PC-9 (cell line): ENCODE measurements around the gene GLB1L2.

ENCODE experiments used
- CTCF ChIP-seq: fragments of 200-600 bp; sonication (generic); conservative IDR thresholded peaks from 2 replicates; pipeline ENCODE4 v1.6.1; 2017; ENCODE audit warnings: mixed run types, antibody characterized with exemption, mild to moderate bottlenecking, moderate library complexity
- EZH2 ChIP-seq: fragments of 200-600 bp; sonication (generic); IDR thresholded peaks from 2 replicates; pipeline ENCODE4 v1.8.0; 2017; ENCODE audit warnings: antibody characterized with exemption, low read depth

- TF ChIP-seq CTCF (no peak), EZH2 (no peak)
These were observed 31.4 kb downstream of the GLB1L2 start for GRCh38 chr11:134363161-134363560.
